HepG2 (cell line): ENCODE data around the gene MLH1. TPM values are rescaled to one million over a fixed set of nuclear protein-coding genes. Genes with fewer than 3 reads are reported as not detected.

ENCODE experiments used
- ATAC-seq: fragments of 200-7000 bp; cut with Tn5 transposase; 3 replicates; pipeline ENCODE4 v1.9.1; 2020; ENCODE audit warnings: mild to moderate bottlenecking, moderate library complexity
- BruUV-seq: library from RNA; stranded (reverse); fragments of 400-500 nt; replicated peaks from 2 replicates; lab custom pipeline; 2021; lab: Mats Ljungman, UMichigan
- CTCF ChIA-PET: fragments of 300-600 bp; formaldehyde crosslinking; extraction: SDS; loops from one replicate; lab custom pipeline; 2021; ENCODE audit warnings: low total read pairs, inconsistent platforms, low intra/inter-chr PET ratio; lab: Yijun Ruan, JAX
- POLR2A ChIA-PET: fragments of 350-600 bp; sonication (Branson Sonifier 250); formaldehyde crosslinking; loops from one replicate; lab custom pipeline; 2020; ENCODE audit warnings: antibody characterized with exemption, inconsistent platforms; lab: Yijun Ruan, JAX
- DNase-seq: peaks from one replicate; pipeline ENCODE4 v3.0.0-alpha.2; 2015; ENCODE audit warnings: low spot score
- FAIRE-seq: peaks from 3 replicates; lab custom pipeline; 2011; peaks lifted over from hg19 to GRCh38; lab: Jason Lieb, UNC
- H2AFZ ChIP-seq: one replicate; pipeline ENCODE4 v1.6.1; 2011; ENCODE audit warnings: low read length, inconsistent platforms
- H3K27ac ChIP-seq: fragments of 300-600 bp; 3 replicates; pipeline ENCODE4 v1.8.0; 2011; ENCODE audit warnings: mixed run types, mild to moderate bottlenecking, mixed read lengths, low read length, inconsistent platforms; ENCODE audit not compliant: insufficient read depth; ENCODE audit errors: extremely low read length
- H3K27me3 ChIP-seq, 2 experiments: fragments of 200-600 bp in 1 of 2; 2 replicates in 1 of 2; 3 replicates in 1 of 2; pipeline versions ENCODE4 v1.6.0 to v1.8.0; 2011; ENCODE audit warnings: low read length in 2 of 2, mild to moderate bottlenecking in 2 of 2, moderate library complexity in 2 of 2, inconsistent platforms in 1 of 2; ENCODE audit not compliant: insufficient read depth in 2 of 2, control insufficient read depth in 1 of 2
- H3K36me3 ChIP-seq, 2 experiments: fragments of 200-600 bp in 1 of 2; replicated peaks in 1 of 2; 2 replicates in 1 of 2; 3 replicates in 1 of 2; pipeline versions ENCODE4 v1.5.1 to v1.8.0; 2011; ENCODE audit warnings: low read length in 2 of 2, inconsistent platforms in 1 of 2; ENCODE audit not compliant: insufficient read depth in 2 of 2, control insufficient read depth in 1 of 2
- H3K4me1 ChIP-seq: 2 replicates; pipeline ENCODE4 v1.5.1; 2012; ENCODE audit warnings: low read length, inconsistent platforms; ENCODE audit not compliant: insufficient read depth
- H3K4me2 ChIP-seq: 2 replicates; pipeline ENCODE4 v1.6.0; 2011; ENCODE audit warnings: low read depth, low read length, inconsistent platforms
- H3K4me3 ChIP-seq, 3 experiments: fragments of 200-600 bp in 1 of 3; sonication (generic), shearing (Covaris generic) in 1 of 3; replicated peaks in 1 of 3; 2 replicates each; pipeline ENCODE4 v1.5.1; 2011 to 2016; ENCODE audit warnings: low read length in 3 of 3, inconsistent platforms in 2 of 3, low read depth in 2 of 3, mild to moderate bottlenecking in 2 of 3, control low read depth in 1 of 3, mixed read lengths in 1 of 3; ENCODE audit not compliant: insufficient read depth in 1 of 3
- H3K79me2 ChIP-seq: one replicate; pipeline ENCODE4 v1.6.1; 2011; ENCODE audit warnings: low read length, inconsistent platforms; ENCODE audit not compliant: insufficient read depth
- H3K9ac ChIP-seq: 2 replicates; pipeline ENCODE4 v1.6.0; 2011; ENCODE audit warnings: mild to moderate bottlenecking, low read depth, low read length, inconsistent platforms; ENCODE audit not compliant: insufficient read depth
- H3K9me3 ChIP-seq: 2 replicates; pipeline ENCODE4 v1.5.1; 2012; ENCODE audit warnings: mild to moderate bottlenecking, low read length
- H4K20me1 ChIP-seq: 2 replicates; pipeline ENCODE4 v1.6.0; 2011; ENCODE audit warnings: inconsistent platforms, mild to moderate bottlenecking, low read length, moderate library complexity; ENCODE audit not compliant: insufficient read depth
- PAF1 ChIP-seq: IDR thresholded peaks from 2 replicates; pipeline ENCODE4 v1.6.1; 2016; ENCODE audit warnings: missing genetic modification reagents, missing compliant biosample characterization
- PAWR ChIP-seq: sonication (generic); formaldehyde crosslinking; IDR thresholded peaks from 2 replicates; pipeline ENCODE4 v1.4.0; 2020; ENCODE audit warnings: missing genetic modification reagents, mild to moderate bottlenecking, borderline replicate concordance
- TAF1 ChIP-seq: sonication (generic); formaldehyde crosslinking; IDR thresholded peaks from 2 replicates; pipeline ENCODE4 v1.4.0; 2020; ENCODE audit warnings: missing genetic modification reagents
- ZKSCAN8 ChIP-seq: IDR thresholded peaks from 2 replicates; pipeline ENCODE4 v1.6.1; 2016; ENCODE audit warnings: borderline replicate concordance, missing genetic modification reagents, missing compliant biosample characterization
- ZMYM3 ChIP-seq: sonication (generic); formaldehyde crosslinking; IDR thresholded peaks from 2 replicates; pipeline ENCODE4 v1.5.1; 2020; ENCODE audit warnings: mild to moderate bottlenecking, missing genetic modification reagents
- ZMYM4 ChIP-seq: sonication (generic); formaldehyde crosslinking; IDR thresholded peaks from 2 replicates; pipeline ENCODE4 v1.8.1; 2023; ENCODE audit warnings: mild to moderate bottlenecking, missing genetic modification reagents
- ZNF292 ChIP-seq: sonication (generic); formaldehyde crosslinking; IDR thresholded peaks from 2 replicates; pipeline ENCODE4 v1.8.1; 2022; ENCODE audit warnings: mild to moderate bottlenecking, low read depth, missing genetic modification reagents, borderline replicate concordance
- ZNF652 ChIP-seq: IDR thresholded peaks from 2 replicates; pipeline ENCODE4 v1.6.1; 2016; ENCODE audit warnings: low read depth, borderline replicate concordance
- ZNF883 ChIP-seq: sonication (generic); formaldehyde crosslinking; IDR thresholded peaks from 2 replicates; pipeline ENCODE4 v1.5.1; 2020; ENCODE audit warnings: mild to moderate bottlenecking, missing genetic modification reagents; ENCODE audit errors: not compliant biosample characterization
- ZSCAN21 ChIP-seq: sonication (generic); formaldehyde crosslinking; IDR thresholded peaks from 2 replicates; pipeline ENCODE4 v1.8.0; 2022; ENCODE audit warnings: mild to moderate bottlenecking, missing genetic modification reagents, moderate library complexity, borderline replicate concordance
- WGBS: methylation state at CpG from one replicate; pipeline ENCODE4 v1.1.6; 2017; ENCODE audit warnings: low lambda C conversion rate; 5-methylcytosine and 5-hydroxymethylcytosine counted together
- in situ Hi-C: cut with HindIII; loops from 2 replicates; pipeline ENCODE4 v1.10.0; 2017; ENCODE audit warnings: low pct_unique_long_range_greater_than_20kb; ENCODE audit not compliant: extremely low pct_ligation_motif_present
- intact Hi-C: fragments of 100-400 bp; cut with micrococcal nuclease; formaldehyde crosslinking; loops from one replicate; pipeline ENCODE4 v1.10.0; 2022; ENCODE audit not compliant: unreplicated experiment
- polyA plus RNA-seq, 8 experiments: library from polyadenylated mRNA; depleted of rRNA in 3 of 8; stranded (reverse) in 7 of 8; unstranded in 1 of 8; fragments of >200 nt; fragmentation: Illumina TruSeq in 4 of 8; extraction: Trizol in 4 of 8; gene quantifications; 2 replicates each; pipeline versions ENCODE4 v1.2.1 to v1.2.3, GENCODE V29; 2011 to 2016; ENCODE audit warnings: low read depth in 4 of 8, missing spikeins in 1 of 8, mixed read lengths in 1 of 8; ENCODE audit not compliant: insufficient read depth in 1 of 8
- total RNA-seq, 5 experiments: library from RNA; depleted of rRNA; stranded (reverse); fragments of >200 nt; fragmentation: Illumina TruSeq; extraction: Trizol; gene quantifications; 2 replicates each; pipeline ENCODE4 v1.2.3, GENCODE V29; 2016; ENCODE audit warnings: low read depth in 1 of 5
- TF ChIP-seq, protein P1 (sequence below): IDR thresholded peaks from 2 replicates; pipeline ENCODE4 v1.6.1; 2016; ENCODE audit warnings: low read depth, missing genetic modification reagents, missing compliant biosample characterization
- TF ChIP-seq, protein P2 (sequence below): sonication (generic); formaldehyde crosslinking; IDR thresholded peaks from 2 replicates; pipeline ENCODE4 v1.4.0; 2020; ENCODE audit warnings: missing genetic modification reagents

Gene MLH1
- total and polyA plus RNA-seq, 2 of the 13 experiments (the other 11 are each of a cell fraction or from before 2014, with no cell fraction given): 29.5 to 70.8 TPM

- intact Hi-C loops (no loop called here), in situ Hi-C loops (no loop called here)
- H3K4me2 ChIP-seq: no peak overlapping the region
- no peak overlapping the region for H3K9ac ChIP-seq
- H3K27ac ChIP-seq: no peak overlapping the region
- no peak overlapping the region for H2AFZ ChIP-seq
- 95% methylated on average over 8 of the region's 8 CpGs for WGBS
- H4K20me1 ChIP-seq: no peaks in the 10 kb centered on the region
- no peak for DNase-seq
- H3K27me3 ChIP-seq: no peaks in the 10 kb centered on the region
- BruUV-seq: no TSS peak
- POLR2A ChIA-PET: no interaction called here
- FAIRE-seq: no peak
- H3K79me2 ChIP-seq: no peaks in the 10 kb centered on the region
- H3K36me3 ChIP-seq: peaks cover 18 to 85% of the 10 kb centered on the region in 2 experiments
- no peaks in the 10 kb centered on the region for H3K9me3 ChIP-seq
- CTCF ChIA-PET: no interaction called here
- TF ChIP-seq ZNF883 (no peak), PAF1 (CRISPR knock-in tag) (no peak), ZKSCAN8 (no peak), ZNF652 (CRISPR knock-in tag) (no peak), TAF1 (CRISPR knock-in tag) (no peak), ZMYM4 (CRISPR knock-in tag) (no peak), ZMYM3 (CRISPR knock-in tag) (no peak), ZSCAN21 (no peak), ZNF292 (no peak), PAWR (CRISPR knock-in tag) (no peak)
- TF ChIP-seq, protein P1, sequence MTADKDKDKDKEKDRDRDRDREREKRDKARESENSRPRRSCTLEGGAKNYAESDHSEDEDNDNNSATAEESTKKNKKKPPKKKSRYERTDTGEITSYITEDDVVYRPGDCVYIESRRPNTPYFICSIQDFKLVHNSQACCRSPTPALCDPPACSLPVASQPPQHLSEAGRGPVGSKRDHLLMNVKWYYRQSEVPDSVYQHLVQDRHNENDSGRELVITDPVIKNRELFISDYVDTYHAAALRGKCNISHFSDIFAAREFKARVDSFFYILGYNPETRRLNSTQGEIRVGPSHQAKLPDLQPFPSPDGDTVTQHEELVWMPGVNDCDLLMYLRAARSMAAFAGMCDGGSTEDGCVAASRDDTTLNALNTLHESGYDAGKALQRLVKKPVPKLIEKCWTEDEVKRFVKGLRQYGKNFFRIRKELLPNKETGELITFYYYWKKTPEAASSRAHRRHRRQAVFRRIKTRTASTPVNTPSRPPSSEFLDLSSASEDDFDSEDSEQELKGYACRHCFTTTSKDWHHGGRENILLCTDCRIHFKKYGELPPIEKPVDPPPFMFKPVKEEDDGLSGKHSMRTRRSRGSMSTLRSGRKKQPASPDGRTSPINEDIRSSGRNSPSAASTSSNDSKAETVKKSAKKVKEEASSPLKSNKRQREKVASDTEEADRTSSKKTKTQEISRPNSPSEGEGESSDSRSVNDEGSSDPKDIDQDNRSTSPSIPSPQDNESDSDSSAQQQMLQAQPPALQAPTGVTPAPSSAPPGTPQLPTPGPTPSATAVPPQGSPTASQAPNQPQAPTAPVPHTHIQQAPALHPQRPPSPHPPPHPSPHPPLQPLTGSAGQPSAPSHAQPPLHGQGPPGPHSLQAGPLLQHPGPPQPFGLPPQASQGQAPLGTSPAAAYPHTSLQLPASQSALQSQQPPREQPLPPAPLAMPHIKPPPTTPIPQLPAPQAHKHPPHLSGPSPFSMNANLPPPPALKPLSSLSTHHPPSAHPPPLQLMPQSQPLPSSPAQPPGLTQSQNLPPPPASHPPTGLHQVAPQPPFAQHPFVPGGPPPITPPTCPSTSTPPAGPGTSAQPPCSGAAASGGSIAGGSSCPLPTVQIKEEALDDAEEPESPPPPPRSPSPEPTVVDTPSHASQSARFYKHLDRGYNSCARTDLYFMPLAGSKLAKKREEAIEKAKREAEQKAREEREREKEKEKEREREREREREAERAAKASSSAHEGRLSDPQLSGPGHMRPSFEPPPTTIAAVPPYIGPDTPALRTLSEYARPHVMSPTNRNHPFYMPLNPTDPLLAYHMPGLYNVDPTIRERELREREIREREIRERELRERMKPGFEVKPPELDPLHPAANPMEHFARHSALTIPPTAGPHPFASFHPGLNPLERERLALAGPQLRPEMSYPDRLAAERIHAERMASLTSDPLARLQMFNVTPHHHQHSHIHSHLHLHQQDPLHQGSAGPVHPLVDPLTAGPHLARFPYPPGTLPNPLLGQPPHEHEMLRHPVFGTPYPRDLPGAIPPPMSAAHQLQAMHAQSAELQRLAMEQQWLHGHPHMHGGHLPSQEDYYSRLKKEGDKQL (CRISPR knock-in tag): no peak
- TF ChIP-seq, protein P2, sequence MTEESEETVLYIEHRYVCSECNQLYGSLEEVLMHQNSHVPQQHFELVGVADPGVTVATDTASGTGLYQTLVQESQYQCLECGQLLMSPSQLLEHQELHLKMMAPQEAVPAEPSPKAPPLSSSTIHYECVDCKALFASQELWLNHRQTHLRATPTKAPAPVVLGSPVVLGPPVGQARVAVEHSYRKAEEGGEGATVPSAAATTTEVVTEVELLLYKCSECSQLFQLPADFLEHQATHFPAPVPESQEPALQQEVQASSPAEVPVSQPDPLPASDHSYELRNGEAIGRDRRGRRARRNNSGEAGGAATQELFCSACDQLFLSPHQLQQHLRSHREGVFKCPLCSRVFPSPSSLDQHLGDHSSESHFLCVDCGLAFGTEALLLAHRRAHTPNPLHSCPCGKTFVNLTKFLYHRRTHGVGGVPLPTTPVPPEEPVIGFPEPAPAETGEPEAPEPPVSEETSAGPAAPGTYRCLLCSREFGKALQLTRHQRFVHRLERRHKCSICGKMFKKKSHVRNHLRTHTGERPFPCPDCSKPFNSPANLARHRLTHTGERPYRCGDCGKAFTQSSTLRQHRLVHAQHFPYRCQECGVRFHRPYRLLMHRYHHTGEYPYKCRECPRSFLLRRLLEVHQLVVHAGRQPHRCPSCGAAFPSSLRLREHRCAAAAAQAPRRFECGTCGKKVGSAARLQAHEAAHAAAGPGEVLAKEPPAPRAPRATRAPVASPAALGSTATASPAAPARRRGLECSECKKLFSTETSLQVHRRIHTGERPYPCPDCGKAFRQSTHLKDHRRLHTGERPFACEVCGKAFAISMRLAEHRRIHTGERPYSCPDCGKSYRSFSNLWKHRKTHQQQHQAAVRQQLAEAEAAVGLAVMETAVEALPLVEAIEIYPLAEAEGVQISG (CRISPR knock-in tag): no peak
- H3K4me1 ChIP-seq: no peaks in the 10 kb centered on the region
- H3K4me3 ChIP-seq: no peak overlapping the region
- ATAC-seq: no peak
Observed at GRCh38 chr3:37016903-37017302, 23.6 kb downstream of the MLH1 start.
